Measurements from ENCODE around the gene SP110.

SP110 gene

GRCh38 chr2:230129343-230129742, 90.4 kb downstream of the SP110 start:
- H3K4me3 ChIP-seq (ENCODE audit: low read length): no peak overlapping the region
- no peaks in the 10 kb centered on the region for H4K20me1 ChIP-seq (ENCODE audit: insufficient read depth, low read length)
- H3K79me2 ChIP-seq (ENCODE audit: low read length): no peaks in the 10 kb centered on the region
- no peak overlapping the region for H3K9ac ChIP-seq (ENCODE audit: low read length)
- TF ChIP-seq EZH2phosphoT487 (IDR thresholded peaks at IDR 0.05; ENCODE audit: low read depth): no peak
- TF ChIP-seq CTCF (IDR thresholded peaks at IDR 0.05; ENCODE audit: low read depth, low read length): no peak
- H3K4me1 ChIP-seq (ENCODE audit: low read length): peaks cover 8% of the 10 kb centered on the region
- H3K36me3 ChIP-seq (replicated peaks; ENCODE audit: low read depth, low read length): no peaks in the 10 kb centered on the region
- H3K27me3 ChIP-seq (ENCODE audit: low read depth, low read length): no peaks in the 10 kb centered on the region
- H2AFZ ChIP-seq (ENCODE audit: low read depth, low read length): no peak overlapping the region
- no peak overlapping the region for H3K4me2 ChIP-seq (ENCODE audit: low read length)
- no peaks in the 10 kb centered on the region for H3K9me3 ChIP-seq (ENCODE audit: insufficient read depth, low read length)
- H3K27ac ChIP-seq (ENCODE audit: low read length): no peak overlapping the region

GRCh38 chr2:230128623-230129342, 91.0 kb downstream of the SP110 start:
- Histone ChIP-seq H3K36me3 (replicated peaks; ENCODE audit: low read depth, low read length) (no peaks in the 10 kb centered on the region), H2AFZ (ENCODE audit: low read depth, low read length) (no peak overlapping the region), H3K4me3 (ENCODE audit: low read length) (no peak overlapping the region), H3K4me2 (ENCODE audit: low read length) (no peak overlapping the region), H3K9me3 (ENCODE audit: insufficient read depth, low read length) (no peaks in the 10 kb centered on the region), H3K27me3 (ENCODE audit: low read depth, low read length) (no peaks in the 10 kb centered on the region), H3K27ac (ENCODE audit: low read length) (no peak overlapping the region), H3K79me2 (ENCODE audit: low read length) (no peaks in the 10 kb centered on the region), H3K4me1 (ENCODE audit: low read length) (peaks cover 8% of the 10 kb centered on the region), H3K9ac (ENCODE audit: low read length) (no peak overlapping the region), H4K20me1 (ENCODE audit: insufficient read depth, low read length) (no peaks in the 10 kb centered on the region)
- TF ChIP-seq CTCF (IDR thresholded peaks at IDR 0.05; ENCODE audit: low read depth, low read length) (no peak), EZH2phosphoT487 (IDR thresholded peaks at IDR 0.05; ENCODE audit: low read depth) (no peak)

GRCh38 chr2:230127195-230127594, 92.6 kb downstream of the SP110 start:
- no peaks in the 10 kb centered on the region for H3K36me3 ChIP-seq (replicated peaks; ENCODE audit: low read depth, low read length)
- H3K27me3 ChIP-seq (ENCODE audit: low read depth, low read length): no peaks in the 10 kb centered on the region
- H3K4me3 ChIP-seq (ENCODE audit: low read length): no peak overlapping the region
- no peak overlapping the region for H3K9ac ChIP-seq (ENCODE audit: low read length)
- no peak for TF ChIP-seq CTCF (IDR thresholded peaks at IDR 0.05; ENCODE audit: low read depth, low read length)
- no peak for TF ChIP-seq EZH2phosphoT487 (IDR thresholded peaks at IDR 0.05; ENCODE audit: low read depth)
- no peak overlapping the region for H3K4me2 ChIP-seq (ENCODE audit: low read length)
- H3K27ac ChIP-seq (ENCODE audit: low read length): no peak overlapping the region
- H2AFZ ChIP-seq (ENCODE audit: low read depth, low read length): no peak overlapping the region
- H3K9me3 ChIP-seq (ENCODE audit: insufficient read depth, low read length): no peaks in the 10 kb centered on the region
- peaks cover 8% of the 10 kb centered on the region for H3K4me1 ChIP-seq (ENCODE audit: low read length)
- H4K20me1 ChIP-seq (ENCODE audit: insufficient read depth, low read length): no peaks in the 10 kb centered on the region
- H3K79me2 ChIP-seq (ENCODE audit: low read length): no peaks in the 10 kb centered on the region

- Histone ChIP-seq H3K9ac (ENCODE audit: low read length) (no peak overlapping the region), H3K36me3 (replicated peaks; ENCODE audit: low read depth, low read length) (no peaks in the 10 kb centered on the region), H3K4me1 (ENCODE audit: low read length) (peaks cover 8% of the 10 kb centered on the region), H4K20me1 (ENCODE audit: insufficient read depth, low read length) (no peaks in the 10 kb centered on the region), H3K4me3 (ENCODE audit: low read length) (peak overlapping the region; percentile 57), H3K27me3 (ENCODE audit: low read depth, low read length) (no peaks in the 10 kb centered on the region), H2AFZ (ENCODE audit: low read depth, low read length) (peak overlapping the region; percentile 79; the same call in 1 of the 2 replicates), H3K79me2 (ENCODE audit: low read length) (no peaks in the 10 kb centered on the region), H3K9me3 (ENCODE audit: insufficient read depth, low read length) (no peaks in the 10 kb centered on the region), H3K4me2 (ENCODE audit: low read length) (peak overlapping the region; percentile 57), H3K27ac (ENCODE audit: low read length) (no peak overlapping the region)
- no peak for TF ChIP-seq EZH2phosphoT487 (IDR thresholded peaks at IDR 0.05; ENCODE audit: low read depth)
- no peak for TF ChIP-seq CTCF (IDR thresholded peaks at IDR 0.05; ENCODE audit: low read depth, low read length)
These were observed 94.9 kb downstream of the SP110 start for GRCh38 chr2:230124757-230125431.
